Endothelial cell (in vitro differentiated cells): ENCODE data around the gene RNF7. TPM values are rescaled to one million over a fixed set of nuclear protein-coding genes. Genes with fewer than 3 reads are reported as not detected.

ENCODE experiments used
- DNase-seq: peaks from one replicate; pipeline ENCODE4 v3.0.0; 2021; ENCODE audit warnings: low spot score
- H3K27ac Mint-ChIP-seq: one replicate; pipeline ENCODE4 v1.8.0; 2021; ENCODE audit warnings: mixed read lengths, inconsistent platforms; ENCODE audit not compliant: unreplicated experiment
- H3K27me3 Mint-ChIP-seq: one replicate; pipeline ENCODE4 v1.8.0; 2021; ENCODE audit warnings: mild to moderate bottlenecking, moderate library complexity, mixed read lengths, inconsistent platforms; ENCODE audit not compliant: unreplicated experiment
- H3K36me3 Mint-ChIP-seq: one replicate; pipeline ENCODE4 v1.8.0; 2021; ENCODE audit warnings: mild to moderate bottlenecking, low read depth, mixed read lengths, inconsistent platforms; ENCODE audit not compliant: unreplicated experiment
- H3K4me1 Mint-ChIP-seq: one replicate; pipeline ENCODE4 v1.8.0; 2021; ENCODE audit warnings: mild to moderate bottlenecking, mixed read lengths, inconsistent platforms; ENCODE audit not compliant: unreplicated experiment
- H3K4me3 Mint-ChIP-seq: one replicate; pipeline ENCODE4 v1.8.0; 2021; ENCODE audit warnings: mild to moderate bottlenecking, mixed read lengths, inconsistent platforms; ENCODE audit not compliant: unreplicated experiment
- H3K9me3 Mint-ChIP-seq: one replicate; pipeline ENCODE4 v1.8.0; 2021; ENCODE audit warnings: mixed read lengths, inconsistent platforms; ENCODE audit not compliant: unreplicated experiment
- total RNA-seq: library from RNA; stranded (reverse); fragmentation: NEBNext Ultra II Directional; extraction: Animal tissue kit (Norgen Biotek cat#: 25700); gene quantifications from one replicate; pipeline ENCODE4 v1.2.1, GENCODE V29; 2021; ENCODE audit not compliant: unreplicated experiment
- TF ChIP-seq, protein P1 (sequence below): fragments of 200-600 bp; sonication (generic); IDR thresholded peaks from one replicate; pipeline ENCODE4 v1.5.0; 2021; ENCODE audit warnings: antibody characterized with exemption; ENCODE audit not compliant: unreplicated experiment

The RNF7 gene
- total RNA-seq, 1 donor from 2014 or later: 184 TPM

DNA sequence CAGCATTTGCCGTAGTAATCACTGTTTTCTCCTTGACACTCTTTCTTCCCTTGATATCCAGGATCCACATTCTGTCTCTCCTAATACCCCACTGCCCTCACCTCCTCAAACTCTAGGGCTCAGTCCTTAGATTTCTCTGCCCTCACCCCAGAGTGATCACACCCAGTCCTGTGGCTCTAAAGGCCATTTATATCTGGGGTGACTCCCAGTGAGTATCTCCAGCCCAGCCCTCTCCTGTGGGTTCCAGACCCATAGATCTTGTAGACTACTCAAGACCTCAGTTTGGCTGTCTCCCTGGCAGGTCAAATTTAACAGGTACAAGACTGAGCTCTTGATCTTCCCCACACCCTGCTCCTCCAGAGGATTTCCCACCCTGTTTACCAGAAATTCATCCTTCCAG is 26.4 kb downstream of the RNF7 start:
- Mint-ChIP-seq H3K27me3 (peaks cover 2% of the 10 kb centered on the region), H3K27ac (no peak overlapping the region), H3K4me3 (no peak overlapping the region), H3K36me3 (peaks cover 5% of the 10 kb centered on the region), H3K9me3 (no peaks in the 10 kb centered on the region), H3K4me1 (peaks cover 7% of the 10 kb centered on the region)
- DNase-seq: no peak
- TF ChIP-seq, protein P1, sequence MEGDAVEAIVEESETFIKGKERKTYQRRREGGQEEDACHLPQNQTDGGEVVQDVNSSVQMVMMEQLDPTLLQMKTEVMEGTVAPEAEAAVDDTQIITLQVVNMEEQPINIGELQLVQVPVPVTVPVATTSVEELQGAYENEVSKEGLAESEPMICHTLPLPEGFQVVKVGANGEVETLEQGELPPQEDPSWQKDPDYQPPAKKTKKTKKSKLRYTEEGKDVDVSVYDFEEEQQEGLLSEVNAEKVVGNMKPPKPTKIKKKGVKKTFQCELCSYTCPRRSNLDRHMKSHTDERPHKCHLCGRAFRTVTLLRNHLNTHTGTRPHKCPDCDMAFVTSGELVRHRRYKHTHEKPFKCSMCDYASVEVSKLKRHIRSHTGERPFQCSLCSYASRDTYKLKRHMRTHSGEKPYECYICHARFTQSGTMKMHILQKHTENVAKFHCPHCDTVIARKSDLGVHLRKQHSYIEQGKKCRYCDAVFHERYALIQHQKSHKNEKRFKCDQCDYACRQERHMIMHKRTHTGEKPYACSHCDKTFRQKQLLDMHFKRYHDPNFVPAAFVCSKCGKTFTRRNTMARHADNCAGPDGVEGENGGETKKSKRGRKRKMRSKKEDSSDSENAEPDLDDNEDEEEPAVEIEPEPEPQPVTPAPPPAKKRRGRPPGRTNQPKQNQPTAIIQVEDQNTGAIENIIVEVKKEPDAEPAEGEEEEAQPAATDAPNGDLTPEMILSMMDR: no peak

DNA sequence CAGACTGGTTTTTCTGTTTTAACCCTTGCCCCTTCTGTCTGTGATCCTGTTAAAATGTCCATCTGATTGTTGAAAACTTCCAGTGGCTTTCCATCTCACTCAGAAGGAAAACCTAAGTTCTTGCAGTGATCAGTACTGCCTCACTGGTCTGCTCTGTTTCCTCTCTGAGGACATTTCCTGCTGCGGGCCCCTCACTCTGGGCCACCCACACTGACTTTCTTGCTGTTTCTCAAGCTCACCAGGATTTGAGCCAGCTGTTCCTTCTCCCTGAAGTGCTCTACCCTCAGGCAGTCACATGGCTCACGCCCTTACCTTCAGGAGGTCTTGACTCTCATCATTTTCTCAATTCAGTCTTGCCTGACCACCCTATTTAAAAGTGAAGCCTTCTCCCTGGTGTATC is 26.9 kb downstream of the RNF7 start:
- H3K4me3 Mint-ChIP-seq: no peak overlapping the region
- TF ChIP-seq, protein P1: no peak
- H3K9me3 Mint-ChIP-seq: no peaks in the 10 kb centered on the region
- H3K36me3 Mint-ChIP-seq: peaks cover 5% of the 10 kb centered on the region
- H3K27ac Mint-ChIP-seq: no peak overlapping the region
- H3K4me1 Mint-ChIP-seq: peaks cover 10% of the 10 kb centered on the region
- peaks cover 2% of the 10 kb centered on the region for H3K27me3 Mint-ChIP-seq
- no peak for DNase-seq

DNA sequence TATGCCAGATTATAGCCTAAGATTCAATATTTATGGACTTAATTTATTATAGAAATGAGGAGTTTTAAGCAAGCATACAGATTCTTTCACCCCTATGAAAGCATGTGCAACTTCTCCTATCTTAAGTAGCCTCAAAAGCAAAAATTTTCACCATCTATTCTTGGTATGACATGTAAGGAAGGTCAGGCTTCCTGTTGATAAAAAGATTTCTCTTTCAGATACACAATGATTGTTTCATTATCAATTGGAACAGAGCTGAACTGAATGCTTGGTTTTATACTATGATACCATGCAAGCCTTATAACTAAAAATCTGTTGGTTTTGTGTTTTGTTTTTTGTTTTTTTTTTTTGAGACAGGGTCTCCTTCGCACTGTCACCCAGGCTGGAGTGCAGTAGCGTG is 29.0 kb downstream of the RNF7 start:
- Mint-ChIP-seq H3K27ac (no peak overlapping the region), H3K27me3 (peaks cover 4% of the 10 kb centered on the region), H3K9me3 (no peaks in the 10 kb centered on the region), H3K36me3 (peaks cover 5% of the 10 kb centered on the region), H3K4me3 (no peak overlapping the region), H3K4me1 (peaks cover 10% of the 10 kb centered on the region)
- TF ChIP-seq, protein P1: no peak
- no peak for DNase-seq

GRCh38 chr3:141769221-141769894 is 31.3 kb downstream of the RNF7 start:
- TF ChIP-seq, protein P1: no peak
- Mint-ChIP-seq H3K4me1 (peaks cover 10% of the 10 kb centered on the region), H3K36me3 (peaks cover 5% of the 10 kb centered on the region), H3K27me3 (peaks cover 4% of the 10 kb centered on the region), H3K4me3 (no peak overlapping the region), H3K27ac (no peak overlapping the region), H3K9me3 (no peaks in the 10 kb centered on the region)
- DNase-seq: no peak

- TF ChIP-seq, protein P1: no peak
- Mint-ChIP-seq H3K27me3 (peaks cover 5% of the 10 kb centered on the region), H3K36me3 (peaks cover 3% of the 10 kb centered on the region), H3K27ac (no peak overlapping the region), H3K4me3 (no peak overlapping the region), H3K4me1 (peaks cover 10% of the 10 kb centered on the region), H3K9me3 (no peaks in the 10 kb centered on the region)
- no peak for DNase-seq
Measured at GRCh38 chr3:141773676-141774075, 35.6 kb downstream of the RNF7 start.
